NCI-H2196 (cell line): ENCODE results near the gene LAMC2.
A peak's percentile ranks its signal among the peaks of the same experiment; 100 is the strongest.
"Not testable (repeated sequence)": the region's sequence is repeated elsewhere in the genome, so short reads cannot be mapped to it uniquely, and the experiment has no call there.

Source experiments
- DNase-seq: peaks from one replicate; lab custom pipeline; 2025; ENCODE audit not compliant: unreplicated experiment; lab: John Stamatoyannopoulos, UW

LAMC2 gene

GRCh38 chr1:183255073-183255472, 69.0 kb downstream of the LAMC2 start:
- DNase-seq = no peak

GRCh38 chr1:183259924-183260323, 73.9 kb downstream of the LAMC2 start:
- no peak for DNase-seq

GRCh38 chr1:183262628-183263200, 76.7 kb downstream of the LAMC2 start:
- no peak for DNase-seq

GRCh38 chr1:183263886-183264602, 78.0 kb downstream of the LAMC2 start:
- no peak for DNase-seq

GRCh38 chr1:183267646-183268431, 81.8 kb downstream of the LAMC2 start:
- no peak for DNase-seq

GRCh38 chr1:183270541-183271141, 84.6 kb downstream of the LAMC2 start:
- no peak for DNase-seq

GRCh38 chr1:183272390-183272848, 86.4 kb downstream of the LAMC2 start:
- DNase-seq = no peak

- DNase-seq = no peak
These were observed 87.2 kb downstream of the LAMC2 start for GRCh38 chr1:183273300-183273699.

- not testable (repeated sequence) for DNase-seq
These were observed 87.9 kb downstream of the LAMC2 start for GRCh38 chr1:183273984-183274383.

- no peak for DNase-seq
These were observed 88.8 kb downstream of the LAMC2 start for GRCh38 chr1:183274836-183275235.

- DNase-seq = no peak
These were observed 89.3 kb downstream of the LAMC2 start for GRCh38 chr1:183275322-183275721.

- no peak for DNase-seq
These were observed 90.5 kb downstream of the LAMC2 start for GRCh38 chr1:183276386-183277080.

- no peak for DNase-seq
These were observed 92.0 kb downstream of the LAMC2 start for GRCh38 chr1:183277821-183278738.

GRCh38 chr1:183278739-183279591, 92.9 kb downstream of the LAMC2 start:
- no peak for DNase-seq

- DNase-seq = no peak
These were observed 93.8 kb downstream of the LAMC2 start for GRCh38 chr1:183279835-183280234.

GRCh38 chr1:183281039-183281438, 95.0 kb downstream of the LAMC2 start:
- DNase-seq = no peak

GRCh38 chr1:183281553-183282091, 95.6 kb downstream of the LAMC2 start:
- peak; percentile 85 for DNase-seq

GRCh38 chr1:183282101-183282855, 96.2 kb downstream of the LAMC2 start:
- DNase-seq = no peak
